WERI-Rb-1 (cell line): ENCODE measurements around the gene AGPAT2.

Source experiments
- DNase-seq: peaks from one replicate; pipeline ENCODE4 v3.0.0-alpha.2; 2020
- H3K27ac ChIP-seq: fragments of 250-450 bp; sonication (Bioruptor Pico); 2 replicates; pipeline ENCODE4 v1.5.1; 2020; ENCODE audit warnings: mild to moderate bottlenecking, moderate library complexity
- H3K27me3 ChIP-seq: fragments of 250-450 bp; sonication (Bioruptor Pico); 2 replicates; pipeline ENCODE4 v1.5.1; 2021; ENCODE audit warnings: mild to moderate bottlenecking, low read depth, moderate library complexity; ENCODE audit not compliant: insufficient read depth, severe bottlenecking
- H3K36me3 ChIP-seq: fragments of 250-450 bp; sonication (Bioruptor Pico); 2 replicates; pipeline ENCODE4 v1.5.1; 2020; ENCODE audit warnings: mild to moderate bottlenecking, moderate library complexity
- H3K4me3 ChIP-seq: 2 replicates; pipeline ENCODE4 v1.5.1; 2011; ENCODE audit warnings: low read depth, mild to moderate bottlenecking, control low read depth, low read length
- H3K9me3 ChIP-seq: fragments of 250-450 bp; sonication (Bioruptor Pico); 2 replicates; pipeline ENCODE4 v1.5.1; 2021; ENCODE audit warnings: mild to moderate bottlenecking, moderate library complexity; ENCODE audit not compliant: severe bottlenecking
- TF ChIP-seq, protein P1 (sequence below): IDR thresholded peaks from 2 replicates; pipeline ENCODE4 v1.5.1; 2011; ENCODE audit warnings: low read depth, mild to moderate bottlenecking, control low read depth, inconsistent platforms, low read length

AGPAT2 gene

DNA sequence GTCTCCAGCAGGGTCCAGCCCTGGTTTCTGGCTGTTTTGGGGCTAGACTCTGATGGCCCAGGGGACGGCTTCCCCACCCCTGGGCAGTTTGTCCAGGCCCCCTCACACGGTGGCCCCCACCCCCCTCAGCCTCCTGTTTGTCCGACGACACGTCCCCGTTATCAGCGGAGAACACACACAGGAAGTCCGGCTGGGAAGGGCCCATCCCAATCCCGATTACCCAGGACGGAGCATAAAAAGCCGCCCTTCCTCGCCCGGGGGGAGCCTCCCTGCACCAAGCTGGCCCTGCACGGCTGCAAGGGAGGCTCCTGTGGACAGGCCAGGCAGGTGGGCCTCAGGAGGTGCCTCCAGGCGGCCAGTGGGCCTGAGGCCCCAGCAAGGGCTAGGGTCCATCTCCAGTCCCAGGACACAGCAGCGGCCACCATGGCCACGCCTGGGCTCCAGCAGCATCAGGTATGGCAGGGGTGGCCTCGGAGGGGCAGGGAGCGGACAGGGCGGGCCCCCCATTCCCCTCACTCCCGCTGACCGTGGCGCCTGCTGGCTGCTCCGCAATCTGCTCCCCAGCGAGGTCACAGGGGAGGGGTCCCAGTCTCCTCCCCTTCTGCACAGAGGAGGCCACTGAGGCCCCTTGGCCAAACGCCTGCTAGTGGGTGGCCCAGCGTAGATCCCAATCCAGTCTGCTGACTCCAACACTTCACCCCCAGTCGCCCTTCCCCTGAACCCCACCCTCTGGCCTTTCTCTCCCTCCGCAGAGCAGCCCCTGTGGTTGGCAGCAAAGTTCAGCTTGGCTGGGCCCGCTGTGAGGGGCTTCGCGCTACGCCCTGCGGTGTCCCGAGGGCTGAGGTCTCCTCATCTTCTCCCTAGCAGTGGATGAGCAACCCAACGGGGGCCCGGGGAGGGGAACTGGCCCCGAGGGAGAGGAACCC, 24.3 kb downstream of the AGPAT2 start, which contains the start of gene EGFL7:
EGFL7 (plus strand) TSS at position 261 of the 926 bp plus-strand sequence. CDS start 5,367 bp downstream, outside the sequence.
- Histone ChIP-seq H3K27ac (no peak within 1 kb of the TSS), H3K9me3 (no peaks in the 10 kb centered on the region), H3K36me3 (no peaks in the 10 kb centered on the region), H3K4me3 (no peak within 1 kb of the TSS), H3K27me3 (no peaks in the 10 kb centered on the region)
- DNase-seq = no peak
- TF ChIP-seq, protein P1, sequence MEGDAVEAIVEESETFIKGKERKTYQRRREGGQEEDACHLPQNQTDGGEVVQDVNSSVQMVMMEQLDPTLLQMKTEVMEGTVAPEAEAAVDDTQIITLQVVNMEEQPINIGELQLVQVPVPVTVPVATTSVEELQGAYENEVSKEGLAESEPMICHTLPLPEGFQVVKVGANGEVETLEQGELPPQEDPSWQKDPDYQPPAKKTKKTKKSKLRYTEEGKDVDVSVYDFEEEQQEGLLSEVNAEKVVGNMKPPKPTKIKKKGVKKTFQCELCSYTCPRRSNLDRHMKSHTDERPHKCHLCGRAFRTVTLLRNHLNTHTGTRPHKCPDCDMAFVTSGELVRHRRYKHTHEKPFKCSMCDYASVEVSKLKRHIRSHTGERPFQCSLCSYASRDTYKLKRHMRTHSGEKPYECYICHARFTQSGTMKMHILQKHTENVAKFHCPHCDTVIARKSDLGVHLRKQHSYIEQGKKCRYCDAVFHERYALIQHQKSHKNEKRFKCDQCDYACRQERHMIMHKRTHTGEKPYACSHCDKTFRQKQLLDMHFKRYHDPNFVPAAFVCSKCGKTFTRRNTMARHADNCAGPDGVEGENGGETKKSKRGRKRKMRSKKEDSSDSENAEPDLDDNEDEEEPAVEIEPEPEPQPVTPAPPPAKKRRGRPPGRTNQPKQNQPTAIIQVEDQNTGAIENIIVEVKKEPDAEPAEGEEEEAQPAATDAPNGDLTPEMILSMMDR = no peak

DNA sequence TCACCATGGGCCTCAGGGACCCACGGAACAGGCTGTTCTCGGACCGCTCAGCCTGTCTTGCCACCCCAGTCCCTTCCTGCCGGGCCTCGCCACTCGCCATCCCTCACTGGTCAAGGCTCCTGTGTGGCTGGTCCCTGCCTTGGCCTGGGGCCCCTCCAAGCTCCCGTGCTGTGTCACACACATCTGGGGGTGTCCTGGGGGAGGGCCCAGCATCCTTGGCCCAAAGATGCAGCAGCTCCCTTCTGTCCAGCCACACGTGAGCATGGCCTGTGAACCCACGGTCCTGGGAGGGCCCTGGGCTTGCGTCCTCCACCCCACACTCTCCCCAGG, 25.0 kb downstream of the AGPAT2 start:
- no peak overlapping the region for H3K4me3 ChIP-seq
- DNase-seq = no peak
- H3K27me3 ChIP-seq = no peaks in the 10 kb centered on the region
- no peak overlapping the region for H3K27ac ChIP-seq
- TF ChIP-seq, protein P1 = no peak
- H3K9me3 ChIP-seq = no peaks in the 10 kb centered on the region
- H3K36me3 ChIP-seq = no peaks in the 10 kb centered on the region

DNA sequence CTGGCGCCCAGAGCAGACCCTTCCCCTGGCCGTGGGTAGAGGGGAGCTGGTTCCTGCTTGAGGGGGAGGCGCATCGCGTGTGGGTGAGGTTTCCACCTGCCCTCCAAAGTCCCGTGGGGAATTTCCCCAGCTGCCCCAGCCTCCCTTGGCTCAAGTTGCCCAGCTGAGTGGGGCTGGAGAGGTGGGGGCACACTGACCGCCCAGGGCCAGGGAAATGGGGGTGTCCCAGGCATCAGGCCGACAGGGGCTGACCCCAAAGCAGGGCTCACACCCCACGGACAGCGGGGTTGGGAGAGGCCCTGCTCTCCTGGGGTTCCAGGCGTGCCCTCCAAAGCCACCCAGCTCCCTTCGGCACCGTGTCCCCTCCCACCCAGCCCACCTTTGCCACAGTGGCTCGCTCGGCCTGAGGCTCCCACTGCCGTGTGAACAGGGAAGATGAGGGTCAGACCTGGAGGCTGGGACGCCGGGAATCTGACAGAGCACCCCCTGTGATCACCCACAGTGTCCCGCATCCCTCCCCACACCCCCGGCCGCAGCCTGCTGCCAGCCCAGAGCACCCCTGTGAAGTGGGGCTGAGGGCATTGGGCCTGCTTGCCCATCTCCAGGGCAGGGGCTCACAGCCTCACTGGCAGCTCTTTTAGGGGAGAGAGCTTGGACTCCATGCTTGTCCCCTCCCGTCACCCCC, 25.5 kb downstream of the AGPAT2 start:
- TF ChIP-seq, protein P1 = no peak
- Histone ChIP-seq H3K27me3 (no peaks in the 10 kb centered on the region), H3K27ac (no peak overlapping the region), H3K36me3 (no peaks in the 10 kb centered on the region), H3K9me3 (no peaks in the 10 kb centered on the region), H3K4me3 (no peak overlapping the region)
- no peak for DNase-seq

DNA sequence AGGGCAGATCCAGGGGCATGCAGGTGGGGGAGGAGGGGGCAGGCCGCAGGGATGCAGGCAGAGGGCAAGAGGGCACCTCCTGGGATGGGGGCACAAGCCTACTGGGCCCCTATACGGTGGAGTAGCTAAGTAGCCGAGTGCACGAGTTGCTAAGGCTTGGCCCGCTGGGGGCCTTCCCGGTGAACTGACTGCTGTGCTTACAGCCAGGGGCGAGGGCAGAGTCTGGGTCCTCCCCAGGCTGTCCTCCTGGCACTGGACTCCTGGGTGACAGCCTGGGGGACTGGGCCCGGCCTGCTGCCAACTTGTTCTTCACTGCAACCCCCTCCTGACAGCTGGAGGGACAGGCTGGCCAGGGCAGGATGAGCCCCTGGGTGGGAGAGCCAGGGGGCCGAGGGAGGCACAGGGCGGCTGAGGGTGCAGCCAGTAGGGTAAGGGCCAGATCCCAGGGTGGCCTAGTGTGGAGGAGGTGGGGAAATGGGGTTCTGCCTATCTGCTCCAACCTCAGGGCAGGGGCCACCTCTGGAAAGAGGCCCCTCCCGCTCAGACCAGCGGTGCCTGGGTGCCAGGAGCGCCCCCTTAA, 26.2 kb downstream of the AGPAT2 start:
- no peak overlapping the region for H3K4me3 ChIP-seq
- TF ChIP-seq, protein P1 = no peak
- H3K27me3 ChIP-seq = no peaks in the 10 kb centered on the region
- H3K36me3 ChIP-seq = no peaks in the 10 kb centered on the region
- no peak for DNase-seq
- H3K9me3 ChIP-seq = no peaks in the 10 kb centered on the region
- no peak overlapping the region for H3K27ac ChIP-seq

DNA sequence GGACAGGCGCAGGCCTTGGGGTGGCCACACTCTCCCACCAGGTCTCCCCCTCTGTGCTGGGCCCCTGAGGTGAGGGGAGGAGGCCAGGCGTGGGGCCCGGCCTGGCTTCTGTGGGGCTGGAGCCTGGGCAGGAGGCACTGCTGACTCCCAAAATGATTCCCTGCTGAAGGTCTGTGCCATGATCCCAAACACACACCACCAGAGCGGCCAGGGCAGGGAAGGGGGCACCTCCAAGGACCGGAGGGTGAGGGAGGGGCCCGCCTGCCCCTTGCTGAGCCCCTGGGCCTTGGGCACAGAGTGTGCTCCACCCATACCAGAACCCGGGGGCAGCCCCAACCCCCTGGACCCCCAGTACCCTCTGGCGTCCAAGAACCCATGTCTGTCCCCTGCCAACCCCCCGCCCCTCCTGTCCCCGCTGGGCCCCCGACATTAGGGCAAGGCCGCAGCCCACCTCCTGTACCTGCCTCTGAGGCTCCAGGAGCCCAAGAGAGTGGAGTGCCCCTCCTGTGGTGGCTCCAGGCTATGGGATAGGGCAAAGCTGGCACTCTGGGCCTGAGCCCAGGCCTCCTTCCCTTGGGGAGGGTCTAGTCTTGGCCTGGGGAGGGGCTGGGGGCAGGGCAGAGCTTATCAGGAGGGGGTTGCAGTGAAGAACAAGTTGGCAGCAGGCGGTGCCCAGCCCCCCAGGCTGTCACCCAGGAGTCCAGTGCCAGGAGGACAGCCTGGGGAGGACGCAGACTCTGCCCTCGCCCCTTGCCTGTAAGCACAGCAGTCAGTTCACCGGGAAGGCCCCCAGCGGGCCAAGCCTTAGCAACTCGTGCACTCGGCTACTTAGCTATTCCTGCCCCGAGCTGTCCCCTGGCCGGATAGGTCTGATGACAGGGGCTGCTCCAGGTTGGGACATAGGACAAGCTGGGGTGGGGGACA, 27.1 kb downstream of the AGPAT2 start:
- H3K27me3 ChIP-seq = no peaks in the 10 kb centered on the region
- H3K27ac ChIP-seq = no peak overlapping the region
- H3K4me3 ChIP-seq = no peak overlapping the region
- TF ChIP-seq, protein P1 = no peak
- no peak for DNase-seq
- H3K9me3 ChIP-seq = no peaks in the 10 kb centered on the region
- H3K36me3 ChIP-seq = no peaks in the 10 kb centered on the region
